ENCODE data around the gene AIM2.
"Not testable (repeated sequence)": the region's sequence is repeated elsewhere in the genome, so short reads cannot be mapped to it uniquely, and the experiment has no call there.

AIM2 gene

GRCh38 chr1:159079525-159079924 is 3.0 kb upstream of the AIM2 start:
- no peak for DNase-seq (ENCODE audit: low read depth in 2 of 2)

GRCh38 chr1:159077120-159077961 is 775 bp upstream of the AIM2 start:
- peak; percentile 94 to 98 for DNase-seq (ENCODE audit: low read depth in 2 of 2)

DNA sequence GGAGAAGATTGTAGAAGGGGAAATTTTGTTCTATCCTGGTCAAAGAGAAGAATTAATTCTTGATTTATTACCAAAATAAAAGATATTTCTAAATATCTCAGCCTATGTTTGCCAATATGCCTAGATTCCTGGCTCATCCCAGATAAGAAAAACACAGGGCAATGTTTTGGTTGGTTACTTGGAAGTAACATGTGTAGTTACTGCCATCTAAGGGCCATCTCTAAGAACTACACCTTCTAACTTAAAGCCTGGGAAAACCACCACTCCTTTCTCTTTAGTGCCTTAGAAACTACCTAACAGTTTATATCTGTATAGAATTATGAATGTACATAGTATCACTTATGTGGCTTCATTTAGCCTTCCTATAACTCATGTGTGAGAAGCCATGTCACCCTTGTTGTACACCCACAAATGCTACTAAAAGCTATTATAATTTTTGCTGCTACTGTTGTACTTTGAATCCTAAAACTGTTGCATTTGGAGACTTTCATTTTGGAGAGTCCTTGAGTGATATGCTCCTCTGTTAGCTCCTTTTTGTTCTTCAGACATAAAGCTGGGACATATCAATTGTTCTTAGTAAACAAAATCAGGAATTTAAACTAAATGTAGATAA is 4.5 kb downstream of the AIM2 start:
- DNase-seq (ENCODE audit: low read depth in 2 of 2), result no peak

DNA sequence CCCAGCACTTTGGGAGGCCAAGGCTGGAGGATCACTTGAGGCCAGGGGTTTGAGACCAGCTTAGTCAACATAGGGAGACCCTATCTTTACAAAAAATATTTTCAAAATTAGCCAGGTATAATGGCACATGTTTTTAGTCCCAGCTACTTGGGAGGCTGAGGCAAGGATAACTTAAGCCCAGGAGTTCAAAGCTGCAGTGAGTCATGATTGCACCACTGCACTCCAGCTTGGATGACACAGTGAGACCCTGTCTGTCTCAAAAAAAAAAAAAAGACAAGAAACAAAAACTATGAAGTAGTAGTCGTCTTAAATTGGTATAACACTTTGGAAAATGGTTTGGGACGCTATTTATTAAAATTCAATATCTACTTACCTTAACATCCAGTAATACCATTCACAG is 7.7 kb downstream of the AIM2 start:
- no peak for DNase-seq (ENCODE audit: low read depth in 2 of 2)

- no peak for DNase-seq (ENCODE audit: low read depth in 2 of 2)
Observed at GRCh38 chr1:159067699-159068621, 8.6 kb downstream of the AIM2 start.

DNA sequence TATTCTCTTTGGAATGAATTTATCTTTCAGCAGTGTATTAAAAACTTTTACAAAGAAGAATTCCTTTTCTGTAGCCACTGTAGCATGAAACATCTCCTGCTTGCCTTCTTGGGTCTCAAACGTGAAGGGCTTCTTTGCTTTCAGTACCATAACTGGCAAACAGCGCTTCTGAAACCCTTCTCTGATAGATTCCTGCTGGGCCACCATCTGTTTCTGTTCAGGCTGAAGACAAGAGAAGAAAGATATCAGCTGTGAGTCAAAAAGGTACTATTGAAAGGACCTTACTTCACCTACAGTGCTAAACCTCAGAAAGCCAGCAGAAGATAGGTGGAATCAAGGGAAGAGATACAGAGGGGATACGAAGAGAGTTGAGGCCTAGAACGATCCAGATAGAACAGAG is 10.5 kb downstream of the AIM2 start:
- DNase-seq (ENCODE audit: low read depth in 2 of 2), result no peak

GRCh38 chr1:159065106-159065505 is 11.5 kb downstream of the AIM2 start:
- DNase-seq (ENCODE audit: low read depth in 2 of 2), result no peak

GRCh38 chr1:159058751-159059150 is 17.8 kb downstream of the AIM2 start:
- DNase-seq (ENCODE audit: low read depth in 2 of 2), result no peak

- no peak for DNase-seq (ENCODE audit: low read depth in 2 of 2)
Observed at GRCh38 chr1:159056069-159056698, 20.4 kb downstream of the AIM2 start.

DNA sequence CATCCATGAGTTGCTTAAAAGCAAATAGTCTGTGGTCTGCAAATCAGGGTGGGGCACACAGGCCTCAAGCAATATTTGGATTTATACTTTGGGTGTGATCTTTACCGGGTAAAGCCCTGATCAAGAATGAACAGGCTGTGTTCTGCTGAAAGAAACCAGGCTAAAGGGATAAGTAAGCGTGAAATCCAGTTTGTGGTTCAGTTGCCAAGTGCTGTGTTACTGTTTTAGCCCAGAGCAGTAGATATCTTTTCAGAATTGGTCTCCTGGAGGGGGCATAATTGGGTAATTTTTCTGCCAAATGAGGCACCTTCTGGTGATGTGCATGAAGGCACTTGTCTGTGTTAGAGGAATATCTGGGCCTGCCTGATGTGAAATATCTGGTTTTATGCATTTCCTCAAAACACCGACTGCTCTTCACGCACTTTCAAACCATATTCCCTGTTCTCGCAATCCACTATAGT is 21.4 kb downstream of the AIM2 start:
- DNase-seq (ENCODE audit: low read depth in 2 of 2), result no peak

DNA sequence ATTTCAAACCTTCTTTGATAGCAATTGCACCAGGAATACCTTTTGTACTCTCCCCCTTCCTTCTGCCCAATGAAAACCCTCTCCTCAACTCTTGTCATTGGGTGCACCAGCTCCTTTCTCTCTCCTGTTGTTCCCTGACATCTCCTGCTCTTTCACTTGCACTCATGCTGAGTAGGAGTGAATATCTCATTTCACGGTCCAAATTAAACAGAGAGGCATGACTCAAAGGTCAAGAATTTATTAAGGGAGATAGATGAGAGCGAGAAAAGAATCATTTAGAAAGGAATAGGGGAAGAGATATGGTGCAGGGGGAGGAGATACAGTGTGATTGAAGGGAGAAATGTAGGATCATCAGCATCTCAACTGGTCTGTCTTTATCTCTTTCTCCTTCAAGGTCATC is 22.1 kb downstream of the AIM2 start:
- no peak for DNase-seq (ENCODE audit: low read depth in 2 of 2)

GRCh38 chr1:159051436-159051835 is 25.1 kb downstream of the AIM2 start:
- DNase-seq (ENCODE audit: low read depth in 2 of 2), result no peak

DNA sequence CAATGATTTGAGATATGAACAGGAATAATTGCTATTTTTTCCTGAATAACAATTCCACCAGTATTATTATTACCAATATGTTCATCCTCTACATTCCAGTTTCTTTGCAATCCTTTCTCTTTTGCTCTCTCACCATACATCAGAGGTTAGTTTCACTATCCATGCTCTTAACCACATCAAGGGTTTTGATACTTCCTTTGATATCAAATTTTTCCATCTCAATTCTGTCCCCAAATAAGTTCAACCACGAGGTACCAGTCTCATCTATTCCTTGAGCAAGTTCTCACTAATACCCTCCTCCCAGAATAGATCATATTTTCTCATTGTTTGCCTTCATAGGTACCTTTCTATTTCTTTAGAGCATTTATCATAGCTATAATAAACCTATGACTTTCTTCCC is 30.1 kb downstream of the AIM2 start:
- not testable (repeated sequence) for DNase-seq (ENCODE audit: low read depth in 2 of 2)

- no peak for DNase-seq (ENCODE audit: low read depth in 2 of 2)
Observed at GRCh38 chr1:159040893-159041724, 35.5 kb downstream of the AIM2 start.

- no peak for DNase-seq (ENCODE audit: low read depth in 2 of 2)
Observed at GRCh38 chr1:159040206-159040605, 36.4 kb downstream of the AIM2 start.

- no peak for DNase-seq (ENCODE audit: low read depth in 2 of 2)
Observed at GRCh38 chr1:159030877-159031447, 45.6 kb downstream of the AIM2 start.

DNA sequence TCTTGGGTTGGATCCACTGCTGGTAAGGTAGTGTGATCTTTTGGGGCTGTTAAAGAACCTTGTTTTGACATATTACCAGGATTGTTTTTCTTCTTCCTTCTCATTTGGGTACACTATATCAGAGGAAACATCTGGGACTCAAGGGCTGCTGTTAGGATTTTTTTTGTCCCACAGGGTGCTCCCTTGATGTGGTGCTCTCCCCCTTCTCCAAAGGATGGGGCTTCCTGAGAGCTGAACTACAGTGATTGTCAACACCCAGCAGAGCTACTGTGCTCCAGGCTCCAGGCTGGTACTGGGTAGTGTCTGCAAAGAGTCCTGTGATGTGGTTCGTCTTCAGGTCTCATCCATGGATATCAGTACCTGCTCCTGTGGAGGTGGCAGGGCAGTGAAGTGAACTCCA is 46.3 kb downstream of the AIM2 start:
- DNase-seq (ENCODE audit: low read depth in 2 of 2), result no peak

- not testable (repeated sequence) for DNase-seq (ENCODE audit: low read depth in 2 of 2)
Observed at GRCh38 chr1:159026841-159027240, 49.7 kb downstream of the AIM2 start.

- DNase-seq (ENCODE audit: low read depth in 2 of 2), result no peak
Observed at GRCh38 chr1:159025043-159025442, 51.5 kb downstream of the AIM2 start.

DNA sequence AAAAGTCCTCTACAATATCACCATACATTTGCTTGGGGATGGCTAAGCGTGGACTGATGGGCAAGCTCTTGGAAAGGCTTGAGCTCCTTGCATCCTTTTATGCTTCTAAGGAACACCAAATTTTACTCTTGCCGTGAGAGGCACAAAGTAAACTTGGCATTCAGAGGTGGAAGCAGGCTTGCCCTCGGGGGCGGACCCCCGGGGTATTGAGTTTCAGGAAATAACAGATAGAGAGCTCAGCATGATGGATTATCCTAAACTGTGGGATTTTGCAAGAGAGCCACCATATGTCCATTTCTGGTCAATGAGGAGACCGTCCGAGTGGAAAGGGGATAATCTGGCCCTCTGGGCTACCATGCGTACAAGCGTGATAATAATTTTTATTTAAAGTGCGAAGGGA is 52.8 kb downstream of the AIM2 start:
- DNase-seq (ENCODE audit: low read depth in 2 of 2), result no peak
